Kidney (tissue), 14 donors: ENCODE results near the gene RNF141. TPM values are rescaled to one million over a fixed set of nuclear protein-coding genes. Genes with fewer than 3 reads are reported as not detected.

Source experiments
- DNase-seq, 5 donors: peaks; one replicate each; pipeline ENCODE4 v3.0.0-alpha.2; 2013 to 2020
- FAIRE-seq: peaks from 2 replicates; lab custom pipeline; 2012; peaks lifted over from hg19 to GRCh38; lab: Jason Lieb, UNC
- H3K27ac ChIP-seq, 2 donors: one replicate each; pipeline ENCODE4 v1.7.0; 2013; ENCODE audit warnings: low read depth in 2 of 2, low read length in 2 of 2, inconsistent platforms in 1 of 2
- H3K27me3 ChIP-seq: one replicate; pipeline ENCODE4 v1.7.1; 2013; ENCODE audit warnings: low read length, inconsistent platforms; ENCODE audit not compliant: control insufficient read depth, insufficient read depth
- H3K36me3 ChIP-seq, 3 donors: one replicate each; pipeline versions ENCODE4 v1.7.0 to v1.7.1; 2013; ENCODE audit warnings: low read length in 3 of 3, control low read depth in 1 of 3, inconsistent platforms in 1 of 3; ENCODE audit not compliant: insufficient read depth in 3 of 3, control insufficient read depth in 2 of 3
- H3K4me1 ChIP-seq, 3 donors: one replicate each; pipeline versions ENCODE4 v1.7.0 to v1.7.1; 2013; ENCODE audit warnings: low read length in 3 of 3, inconsistent platforms in 1 of 3, low read depth in 1 of 3; ENCODE audit not compliant: control insufficient read depth in 2 of 3, insufficient read depth in 2 of 3
- H3K4me3 ChIP-seq, 3 donors: one replicate each; pipeline versions ENCODE4 v1.7.0 to v1.8.1; 2013; ENCODE audit warnings: low read length in 3 of 3, control low read depth in 1 of 3, inconsistent platforms in 1 of 3
- H3K9ac ChIP-seq, 3 donors: one replicate each; pipeline versions ENCODE4 v1.7.0 to v1.7.1; 2013; ENCODE audit warnings: low read length in 3 of 3, control low read depth in 1 of 3, inconsistent platforms in 1 of 3
- H3K9me3 ChIP-seq, 3 donors: one replicate each; pipeline versions ENCODE4 v1.7.0 to v1.7.1; 2013; ENCODE audit warnings: low read length in 3 of 3, control low read depth in 1 of 3, inconsistent platforms in 1 of 3; ENCODE audit not compliant: control insufficient read depth in 2 of 3, insufficient read depth in 1 of 3
- intact Hi-C: fragments of 100-400 bp; cut with DNase I; formaldehyde crosslinking; loops from one replicate; pipeline ENCODE4 v1.11.1; 2022
- polyA plus RNA-seq: library from polyadenylated mRNA; stranded (reverse); fragments of 350-450 nt; fragmentation: Illumina TruSeq; extraction: RNeasy Lipid Tissue Mini Kit (QIAGEN cat#74804); gene quantifications from one replicate; pipeline ENCODE4 v1.2.3, GENCODE V29; 2014; ENCODE audit warnings: low read depth, low replicate concordance; ENCODE audit not compliant: insufficient read depth
- total RNA-seq: library from RNA; stranded (reverse); fragmentation: NEBNext Ultra II Directional; extraction: Animal tissue kit (Norgen Biotek cat#: 25700); gene quantifications from one replicate; pipeline ENCODE4 v1.2.1, GENCODE V29; 2021
- TF ChIP-seq, protein P1 (sequence below): IDR thresholded peaks from 3 replicates; pipeline ENCODE4 v1.5.1; 2012; ENCODE audit warnings: mild to moderate bottlenecking, moderate library complexity, borderline replicate concordance; ENCODE audit not compliant: insufficient read depth; ENCODE audit errors: extremely low read depth
- donor health status: control.
- donor health status: control.
- donor health status: control.
- donor health status: control.
- donor health status: control.
- donor health status: DM: yes; HTN: yes; CAD: no.
- donor health status: Normal renal cell carcinoma (clear cell type).

Gene RNF141
- total and polyA plus RNA-seq, 2 donors from 2014 or later: 20.5 to 35.8 TPM

GRCh38 chr11:10551845-10552352 is 10.9 kb upstream of the RNF141 start:
- no peak for FAIRE-seq

GRCh38 chr11:10551290-10551592 is 10.3 kb upstream of the RNF141 start:
- no peak overlapping the region for H3K4me3 ChIP-seq
- TF ChIP-seq, protein P1, sequence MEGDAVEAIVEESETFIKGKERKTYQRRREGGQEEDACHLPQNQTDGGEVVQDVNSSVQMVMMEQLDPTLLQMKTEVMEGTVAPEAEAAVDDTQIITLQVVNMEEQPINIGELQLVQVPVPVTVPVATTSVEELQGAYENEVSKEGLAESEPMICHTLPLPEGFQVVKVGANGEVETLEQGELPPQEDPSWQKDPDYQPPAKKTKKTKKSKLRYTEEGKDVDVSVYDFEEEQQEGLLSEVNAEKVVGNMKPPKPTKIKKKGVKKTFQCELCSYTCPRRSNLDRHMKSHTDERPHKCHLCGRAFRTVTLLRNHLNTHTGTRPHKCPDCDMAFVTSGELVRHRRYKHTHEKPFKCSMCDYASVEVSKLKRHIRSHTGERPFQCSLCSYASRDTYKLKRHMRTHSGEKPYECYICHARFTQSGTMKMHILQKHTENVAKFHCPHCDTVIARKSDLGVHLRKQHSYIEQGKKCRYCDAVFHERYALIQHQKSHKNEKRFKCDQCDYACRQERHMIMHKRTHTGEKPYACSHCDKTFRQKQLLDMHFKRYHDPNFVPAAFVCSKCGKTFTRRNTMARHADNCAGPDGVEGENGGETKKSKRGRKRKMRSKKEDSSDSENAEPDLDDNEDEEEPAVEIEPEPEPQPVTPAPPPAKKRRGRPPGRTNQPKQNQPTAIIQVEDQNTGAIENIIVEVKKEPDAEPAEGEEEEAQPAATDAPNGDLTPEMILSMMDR: no peak
- H3K9ac ChIP-seq: no peak overlapping the region
- intact Hi-C loops: no loop called here
- no peaks in the 10 kb centered on the region for H3K9me3 ChIP-seq
- FAIRE-seq (no peak), DNase-seq (no peak)
- no peaks in the 10 kb centered on the region for H3K4me1 ChIP-seq
- H3K27ac ChIP-seq: no peak overlapping the region
- H3K27me3 ChIP-seq: no peaks in the 10 kb centered on the region
- no peaks in the 10 kb centered on the region for H3K36me3 ChIP-seq

More at GRCh38 chr11:10551845-10552352, 10.9 kb upstream of the RNF141 start:
- no peaks in the 10 kb centered on the region for H3K9me3 ChIP-seq
- intact Hi-C loops: no loop called here
- H3K4me3 ChIP-seq: no peak overlapping the region
- DNase-seq: no peak
- no peak overlapping the region for H3K27ac ChIP-seq
- no peaks in the 10 kb centered on the region for H3K36me3 ChIP-seq
- H3K27me3 ChIP-seq: no peaks in the 10 kb centered on the region
- H3K9ac ChIP-seq: no peak overlapping the region
- TF ChIP-seq, protein P1: no peak
- H3K4me1 ChIP-seq: no peaks in the 10 kb centered on the region

DNA sequence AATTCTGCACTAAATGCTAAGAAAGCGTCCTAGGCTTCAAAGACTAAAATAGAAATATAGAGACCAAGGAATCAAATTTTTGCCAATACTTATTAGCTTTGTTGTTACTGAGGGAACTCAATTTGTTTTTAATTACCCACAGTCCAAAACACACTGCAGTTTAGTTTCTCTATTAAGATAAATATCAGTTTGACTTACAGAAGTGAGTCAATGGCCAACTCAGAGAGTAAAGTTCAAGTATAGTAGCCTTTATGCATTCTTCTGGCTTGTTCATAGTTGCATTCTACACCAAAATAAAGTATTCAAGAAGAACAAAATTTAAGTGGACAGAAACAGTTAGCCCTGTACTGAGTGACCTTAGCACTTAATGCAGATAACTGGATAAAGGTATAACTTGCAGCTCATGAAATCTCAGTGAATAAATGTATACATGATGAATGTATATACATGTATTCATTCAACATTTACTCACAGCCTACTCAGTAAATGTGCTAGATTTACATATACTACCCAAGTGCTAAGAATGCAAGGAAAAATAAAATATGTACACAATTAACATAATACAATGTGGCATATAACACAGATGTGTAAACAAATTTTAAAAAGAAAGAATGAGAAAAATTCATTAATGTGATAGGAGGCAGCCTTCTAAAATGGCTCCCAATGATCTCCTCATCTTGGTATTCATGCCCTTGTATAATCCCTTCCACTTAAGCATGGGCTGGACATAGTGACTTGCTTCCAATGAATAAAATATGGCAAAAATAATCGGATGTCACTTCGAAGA is 9.7 kb upstream of the RNF141 start:
- TF ChIP-seq, protein P1: no peak
- FAIRE-seq: no peak
- intact Hi-C loops: no loop called here

More for the DNA sequence above, 9.7 kb upstream of the RNF141 start:
- no peak overlapping the region for H3K4me3 ChIP-seq
- no peak overlapping the region for H3K9ac ChIP-seq
- H3K4me1 ChIP-seq: no peaks in the 10 kb centered on the region
- no peak for DNase-seq
- H3K27me3 ChIP-seq: no peaks in the 10 kb centered on the region
- H3K27ac ChIP-seq: no peak overlapping the region
- H3K36me3 ChIP-seq: no peaks in the 10 kb centered on the region
- H3K9me3 ChIP-seq: no peaks in the 10 kb centered on the region
